ENCODE measurements around the gene CMYA5.
"Not testable (repeated sequence)": the region's sequence is repeated elsewhere in the genome, so short reads cannot be mapped to it uniquely, and the experiment has no call there.

Gene CMYA5

GRCh38 chr5:79666758-79667157, 22.9 kb upstream of the CMYA5 start:
- TF ChIP-seq, protein P1, sequence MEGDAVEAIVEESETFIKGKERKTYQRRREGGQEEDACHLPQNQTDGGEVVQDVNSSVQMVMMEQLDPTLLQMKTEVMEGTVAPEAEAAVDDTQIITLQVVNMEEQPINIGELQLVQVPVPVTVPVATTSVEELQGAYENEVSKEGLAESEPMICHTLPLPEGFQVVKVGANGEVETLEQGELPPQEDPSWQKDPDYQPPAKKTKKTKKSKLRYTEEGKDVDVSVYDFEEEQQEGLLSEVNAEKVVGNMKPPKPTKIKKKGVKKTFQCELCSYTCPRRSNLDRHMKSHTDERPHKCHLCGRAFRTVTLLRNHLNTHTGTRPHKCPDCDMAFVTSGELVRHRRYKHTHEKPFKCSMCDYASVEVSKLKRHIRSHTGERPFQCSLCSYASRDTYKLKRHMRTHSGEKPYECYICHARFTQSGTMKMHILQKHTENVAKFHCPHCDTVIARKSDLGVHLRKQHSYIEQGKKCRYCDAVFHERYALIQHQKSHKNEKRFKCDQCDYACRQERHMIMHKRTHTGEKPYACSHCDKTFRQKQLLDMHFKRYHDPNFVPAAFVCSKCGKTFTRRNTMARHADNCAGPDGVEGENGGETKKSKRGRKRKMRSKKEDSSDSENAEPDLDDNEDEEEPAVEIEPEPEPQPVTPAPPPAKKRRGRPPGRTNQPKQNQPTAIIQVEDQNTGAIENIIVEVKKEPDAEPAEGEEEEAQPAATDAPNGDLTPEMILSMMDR (IDR thresholded peaks at IDR 0.05; ENCODE audit: borderline replicate concordance, control extremely low read depth, extremely low read depth, insufficient read depth, missing control alignments): peak; percentile 26
- in situ Hi-C loops (cut with MboI; ENCODE audit: low sequenced_read_pairs, unreplicated experiment): no loop called here
- DNase-seq (ENCODE audit: low spot score): peak; percentile 34

DNA sequence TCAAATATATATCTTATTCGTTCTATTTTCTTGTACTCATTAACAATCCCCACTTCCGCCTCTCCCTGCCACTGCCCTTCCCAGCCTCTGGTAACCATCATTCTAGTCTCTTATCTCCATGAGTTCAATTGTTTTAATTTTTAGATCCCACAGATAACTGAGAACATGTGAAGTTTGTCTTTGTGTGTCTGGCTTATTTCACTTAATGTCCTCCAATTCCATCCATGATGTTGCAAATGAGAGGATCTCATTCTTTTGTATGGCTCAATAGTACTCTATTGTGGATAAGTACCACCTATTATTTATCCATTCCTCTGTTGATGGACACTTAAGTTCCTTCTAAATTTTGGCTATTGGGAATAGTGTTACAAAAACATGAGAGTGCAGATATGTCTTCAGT, 17.2 kb upstream of the CMYA5 start:
- no peak for DNase-seq (ENCODE audit: low spot score)
- in situ Hi-C loops (cut with MboI; ENCODE audit: low sequenced_read_pairs, unreplicated experiment): no loop called here
- TF ChIP-seq, protein P1 (IDR thresholded peaks at IDR 0.05; ENCODE audit: borderline replicate concordance, control extremely low read depth, extremely low read depth, insufficient read depth, missing control alignments): no peak

DNA sequence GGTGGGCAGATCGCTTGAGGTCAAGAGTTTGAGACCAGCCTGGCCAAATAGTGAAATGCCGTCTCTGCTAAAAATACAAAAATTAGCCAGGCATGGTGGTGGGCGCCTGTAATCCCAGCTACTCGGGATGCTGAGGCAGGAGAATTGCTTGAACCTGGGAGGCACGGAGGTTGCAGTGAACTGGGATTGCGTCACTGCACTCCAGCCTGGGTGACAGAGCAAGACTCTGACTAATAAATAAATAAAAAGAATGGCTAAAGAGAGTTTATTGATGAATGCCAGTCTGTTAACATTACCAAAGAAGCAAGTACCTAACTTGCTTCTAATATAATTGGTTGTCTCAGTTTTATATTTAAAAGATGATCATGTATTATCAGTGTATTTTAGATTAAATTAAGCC, 13.3 kb upstream of the CMYA5 start:
- DNase-seq (ENCODE audit: low spot score); in situ Hi-C loops (cut with MboI; ENCODE audit: low sequenced_read_pairs, unreplicated experiment): not testable (repeated sequence)

GRCh38 chr5:79682102-79682501, 7.5 kb upstream of the CMYA5 start:
- in situ Hi-C loops (cut with MboI; ENCODE audit: low sequenced_read_pairs, unreplicated experiment); DNase-seq (ENCODE audit: low spot score): not testable (repeated sequence)

DNA sequence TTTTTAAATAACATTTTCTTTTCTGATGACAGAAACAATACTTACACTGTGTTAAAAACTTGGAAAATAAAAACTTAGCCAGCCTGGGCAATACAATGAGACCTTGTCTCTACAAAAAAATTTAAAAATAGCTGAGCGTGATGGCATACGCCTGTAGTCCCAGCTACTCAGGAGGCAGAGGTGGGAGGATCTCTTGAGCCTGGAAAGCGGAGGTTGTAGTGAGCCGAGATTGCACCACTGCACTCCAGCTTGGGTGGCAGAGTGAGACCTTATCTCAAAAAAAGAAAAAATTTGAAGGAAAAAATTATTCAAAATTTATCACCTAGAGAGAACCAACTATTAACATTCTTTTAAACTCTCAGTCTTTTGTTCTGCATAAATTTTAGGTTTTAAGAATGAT, 4.9 kb upstream of the CMYA5 start:
- in situ Hi-C loops (cut with MboI; ENCODE audit: low sequenced_read_pairs, unreplicated experiment): no loop called here
- TF ChIP-seq, protein P1 (IDR thresholded peaks at IDR 0.05; ENCODE audit: borderline replicate concordance, control extremely low read depth, extremely low read depth, insufficient read depth, missing control alignments): no peak
- no peak for DNase-seq (ENCODE audit: low spot score)

DNA sequence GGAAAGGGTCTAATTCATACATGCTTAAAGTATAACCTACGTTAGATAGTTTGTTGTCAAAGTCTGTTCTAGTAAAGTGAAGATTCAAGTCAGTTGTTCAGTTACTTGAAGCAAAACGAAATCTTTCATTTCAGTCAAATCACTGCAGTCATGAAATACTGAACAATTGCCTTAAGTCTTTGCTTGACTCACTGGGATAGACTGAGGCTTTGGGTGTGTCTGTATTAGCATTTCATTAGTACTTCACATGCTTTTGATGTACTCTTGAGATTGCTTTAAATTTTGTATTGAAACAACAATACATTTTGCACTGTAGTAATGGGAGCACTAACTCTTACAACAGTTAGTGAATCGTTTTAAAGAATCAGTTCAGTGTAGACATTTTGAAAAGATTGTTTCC, 4.0 kb upstream of the CMYA5 start:
- in situ Hi-C loops (cut with MboI; ENCODE audit: low sequenced_read_pairs, unreplicated experiment): no loop called here
- DNase-seq (ENCODE audit: low spot score): no peak
- TF ChIP-seq, protein P1 (IDR thresholded peaks at IDR 0.05; ENCODE audit: borderline replicate concordance, control extremely low read depth, extremely low read depth, insufficient read depth, missing control alignments): no peak

DNA sequence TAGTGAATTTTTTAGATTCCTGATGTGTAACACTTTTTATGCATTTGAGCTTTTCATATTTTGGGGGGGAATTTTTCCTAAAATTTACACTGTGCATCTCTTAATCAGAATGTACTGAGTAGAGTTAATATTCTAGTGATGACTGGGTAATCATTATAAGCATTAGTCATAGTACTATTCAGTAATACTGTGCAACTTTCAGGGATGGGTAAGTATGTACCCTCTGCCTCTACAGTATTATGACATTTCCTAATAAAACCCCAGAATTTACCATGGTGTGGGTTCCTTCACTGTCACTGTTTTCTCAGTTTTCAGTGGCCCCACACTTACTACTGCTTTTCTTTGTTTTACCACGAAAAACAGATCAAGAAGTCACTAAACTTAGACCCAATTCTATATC, 2.8 kb upstream of the CMYA5 start:
- in situ Hi-C loops (cut with MboI; ENCODE audit: low sequenced_read_pairs, unreplicated experiment): no loop called here
- no peak for DNase-seq (ENCODE audit: low spot score)
- TF ChIP-seq, protein P1 (IDR thresholded peaks at IDR 0.05; ENCODE audit: borderline replicate concordance, control extremely low read depth, extremely low read depth, insufficient read depth, missing control alignments): no peak

- TF ChIP-seq, protein P1 (IDR thresholded peaks at IDR 0.05; ENCODE audit: borderline replicate concordance, control extremely low read depth, extremely low read depth, insufficient read depth, missing control alignments): no peak
- in situ Hi-C loops (cut with MboI; ENCODE audit: low sequenced_read_pairs, unreplicated experiment): no loop called here
- no peak for DNase-seq (ENCODE audit: low spot score)
Observed at GRCh38 chr5:79687889-79688288, 1.7 kb upstream of the CMYA5 start.
